ENCODE data around the gene PIN4. TPM values are rescaled to one million over a fixed set of nuclear protein-coding genes. Genes with fewer than 3 reads are reported as not detected.

Gene PIN4
- total and polyA plus RNA-seq, 2 donors (not counting 3 experiments of a cell fraction or from before 2014, with no cell fraction given): 4.5 to 10.4 TPM

GRCh38 chrX:72165551-72165950 lies 16.0 kb upstream of the PIN4 start:
- FAIRE-seq (no peak), DNase-seq (ENCODE audit: low read depth, low spot score) (no peak)
- intact Hi-C loops (cut with micrococcal nuclease) (no loop called here), dilution Hi-C loops (cut with MboI; ENCODE audit: extremely low pct_ligation_motif_present, low sequenced_read_pairs) (no loop called here)
- Histone ChIP-seq H3K36me3 (ENCODE audit: control insufficient read depth in 2 of 2, extremely low read depth in 1 of 2, insufficient read depth in 2 of 2, low read length in 2 of 2) (no peaks in the 10 kb centered on the region), H4K20me1 (replicated peaks; ENCODE audit: control insufficient read depth, extremely low read depth, insufficient read depth, low read length) (no peaks in the 10 kb centered on the region), H2AFZ (ENCODE audit: low read depth, low read length) (no peak overlapping the region), H3K27ac (ENCODE audit: insufficient read depth, low read depth, low read length) (no peak overlapping the region), H3K4me2 (ENCODE audit: insufficient read depth, low read length) (no peak overlapping the region), H3K4me1 (ENCODE audit: control insufficient read depth, extremely low read depth, insufficient read depth, low read length) (no peaks in the 10 kb centered on the region), H3K9ac (replicated peaks; ENCODE audit: extremely low read depth, insufficient read depth, low read length) (no peak overlapping the region), H3K9me3 (replicated peaks; ENCODE audit: control insufficient read depth, insufficient read depth, low read length) (no peaks in the 10 kb centered on the region), H3K27me3 (ENCODE audit: control insufficient read depth in 2 of 2, insufficient read depth in 2 of 2, low read length in 2 of 2) (peaks cover 0 to 2% of the 10 kb centered on the region in 2 experiments), H3K9me1 (replicated peaks; ENCODE audit: control insufficient read depth, extremely low read depth, insufficient read depth, low read length) (no peaks in the 10 kb centered on the region), H3K79me2 (ENCODE audit: control insufficient read depth, insufficient read depth, low read length) (no peaks in the 10 kb centered on the region), H3K4me3 (replicated peaks in 1 of 3; ENCODE audit: insufficient read depth in 1 of 3, low read depth in 1 of 3, low read length in 3 of 3) (no peak overlapping the region)
- CTCF ChIA-PET: no interaction called here
- no TSS peak for BruUV-seq (replicated peaks)
- POLR2A ChIA-PET: no interaction called here
- TF ChIP-seq EZH2 (IDR thresholded peaks at IDR 0.05; ENCODE audit: borderline replicate concordance, low read depth, low read length, severe bottlenecking): no peak
- TF ChIP-seq CTCF (IDR thresholded peaks at IDR 0.05; ENCODE audit: extremely low read depth in 1 of 2, insufficient read depth in 1 of 2, low read depth in 1 of 2, low read length in 2 of 2): no peak
- no peak for TF ChIP-seq JUN (IDR thresholded peaks at IDR 0.05; ENCODE audit: borderline replicate concordance, insufficient read depth, insufficient read length, low read depth)
- TF ChIP-seq POLR2A (IDR thresholded peaks at IDR 0.05; ENCODE audit: low read depth, low read length): no peak
- no peak for TF ChIP-seq POLR2AphosphoS5 (IDR thresholded peaks at IDR 0.05; ENCODE audit: insufficient read depth, low read depth, low read length)
- no peak for TF ChIP-seq GATA2 (IDR thresholded peaks at IDR 0.05; ENCODE audit: insufficient read depth, insufficient read length, low read depth, low read length)
- TF ChIP-seq MAX (IDR thresholded peaks at IDR 0.05; ENCODE audit: insufficient read depth, insufficient read length): no peak
- TF ChIP-seq MYC (IDR thresholded peaks at IDR 0.05; ENCODE audit: low read depth, low read length): no peak
- TF ChIP-seq FOS (IDR thresholded peaks at IDR 0.05; ENCODE audit: borderline replicate concordance, insufficient read depth, low read length): no peak

All from endothelial cell of umbilical vein (primary cell).